ENCODE data around the gene ATXN10. TPM values are rescaled to one million over a fixed set of nuclear protein-coding genes. Genes with fewer than 3 reads are reported as not detected.

Gene ATXN10
- total RNA-seq, 2 experiments from 2014 or later, result 114 to 121 TPM

DNA sequence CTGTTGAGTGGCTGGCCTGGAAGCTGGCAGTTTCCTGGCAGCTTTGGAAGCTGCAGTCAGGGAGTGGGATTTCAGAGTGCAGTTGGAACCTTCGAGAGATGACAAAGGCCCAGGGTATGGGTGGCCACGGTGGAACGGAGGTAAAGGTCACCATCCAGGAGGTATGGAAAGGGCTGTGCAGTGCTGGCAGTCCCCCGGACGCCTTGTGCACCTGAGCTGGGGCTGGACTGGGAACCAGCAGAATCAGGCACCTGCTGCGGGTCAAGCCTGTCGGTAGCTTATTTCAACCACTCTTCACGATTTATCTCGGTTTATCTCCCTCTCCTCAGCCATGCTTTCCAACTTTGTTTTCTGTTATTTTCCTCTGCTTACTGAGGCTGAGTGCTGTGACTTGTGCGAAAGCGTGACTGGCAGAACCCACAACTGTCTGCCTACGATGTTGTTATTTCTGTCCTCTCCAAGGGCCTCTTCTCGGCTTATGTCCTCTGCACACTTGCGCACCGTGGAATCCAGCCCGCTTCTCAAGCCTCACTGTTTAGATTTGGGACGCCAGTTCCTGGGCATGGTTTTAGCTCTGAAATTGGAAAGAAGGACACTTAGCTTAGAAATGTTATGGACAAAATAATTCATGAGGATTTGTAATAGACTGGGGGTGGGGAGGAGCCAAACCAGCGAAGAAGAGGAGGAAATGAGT, 24.0 kb upstream of the ATXN10 start:
- Mint-ChIP-seq H3K27me3 (peaks cover 17% of the 10 kb centered on the region), H3K36me3 (ENCODE audit: low read depth) (no peaks in the 10 kb centered on the region), H3K4me1 (ENCODE audit: low read depth) (peaks cover 16% of the 10 kb centered on the region), H3K4me3 (no peak overlapping the region), H3K9me3 (no peaks in the 10 kb centered on the region), H3K27ac (no peak overlapping the region)
- ChIA-PET CTCF (interaction anchor here (1.3 kb wide), 1 partner anchor 216 kb away, joined by 5 read pairs; no protein-coding TSS in a partner anchor), POLR2A (no interaction called here)
- intact Hi-C loops (cut with micrococcal nuclease), result no loop called here
- TF ChIP-seq, protein P1, sequence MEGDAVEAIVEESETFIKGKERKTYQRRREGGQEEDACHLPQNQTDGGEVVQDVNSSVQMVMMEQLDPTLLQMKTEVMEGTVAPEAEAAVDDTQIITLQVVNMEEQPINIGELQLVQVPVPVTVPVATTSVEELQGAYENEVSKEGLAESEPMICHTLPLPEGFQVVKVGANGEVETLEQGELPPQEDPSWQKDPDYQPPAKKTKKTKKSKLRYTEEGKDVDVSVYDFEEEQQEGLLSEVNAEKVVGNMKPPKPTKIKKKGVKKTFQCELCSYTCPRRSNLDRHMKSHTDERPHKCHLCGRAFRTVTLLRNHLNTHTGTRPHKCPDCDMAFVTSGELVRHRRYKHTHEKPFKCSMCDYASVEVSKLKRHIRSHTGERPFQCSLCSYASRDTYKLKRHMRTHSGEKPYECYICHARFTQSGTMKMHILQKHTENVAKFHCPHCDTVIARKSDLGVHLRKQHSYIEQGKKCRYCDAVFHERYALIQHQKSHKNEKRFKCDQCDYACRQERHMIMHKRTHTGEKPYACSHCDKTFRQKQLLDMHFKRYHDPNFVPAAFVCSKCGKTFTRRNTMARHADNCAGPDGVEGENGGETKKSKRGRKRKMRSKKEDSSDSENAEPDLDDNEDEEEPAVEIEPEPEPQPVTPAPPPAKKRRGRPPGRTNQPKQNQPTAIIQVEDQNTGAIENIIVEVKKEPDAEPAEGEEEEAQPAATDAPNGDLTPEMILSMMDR (IDR thresholded peaks at IDR 0.05), result no peak
- ATAC-seq (no peak), DNase-seq (no peak)

DNA sequence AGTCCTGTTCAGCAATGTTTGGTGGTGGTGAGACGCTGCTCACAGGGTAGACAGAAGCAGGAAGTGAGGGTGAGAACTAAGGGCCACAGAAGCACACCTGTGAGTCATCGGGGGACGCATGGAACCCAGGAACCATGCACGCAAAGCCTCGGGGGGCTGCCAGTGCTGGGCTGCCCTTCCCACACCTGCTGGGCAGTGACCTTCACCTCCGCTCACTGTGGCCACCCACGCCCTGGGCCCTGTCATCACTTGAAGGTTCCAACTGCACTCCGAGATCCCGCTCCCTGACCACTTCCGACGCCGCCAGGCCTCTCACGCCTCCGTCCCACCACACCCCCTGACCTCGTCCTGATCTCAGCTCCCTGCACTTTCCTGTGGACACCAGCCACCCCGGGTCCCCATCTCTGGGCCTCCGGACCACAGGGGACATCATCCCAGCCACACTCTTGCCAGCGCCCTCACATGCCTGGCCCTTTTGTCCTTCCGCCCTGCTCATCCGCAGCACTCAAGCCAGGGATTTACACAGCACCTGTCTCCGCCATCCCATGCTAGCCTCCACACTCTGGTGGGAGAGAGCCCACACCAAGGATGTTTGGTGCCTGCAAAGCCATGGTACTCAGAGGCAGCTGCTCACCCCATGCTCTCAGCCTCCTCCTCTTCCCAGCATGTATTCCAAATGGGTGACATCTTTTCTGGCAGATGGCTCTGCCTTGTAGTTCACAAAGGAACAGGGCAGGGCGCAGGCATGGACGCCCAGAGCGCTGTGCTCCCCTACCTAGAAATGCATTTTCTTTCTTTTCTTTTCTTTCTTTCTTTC, 23.1 kb upstream of the ATXN10 start:
- TF ChIP-seq, protein P1 (IDR thresholded peaks at IDR 0.05), result no peak
- Mint-ChIP-seq H3K27ac (no peak overlapping the region), H3K36me3 (ENCODE audit: low read depth) (no peaks in the 10 kb centered on the region), H3K27me3 (peaks cover 17% of the 10 kb centered on the region), H3K4me1 (ENCODE audit: low read depth) (peaks cover 11% of the 10 kb centered on the region), H3K4me3 (no peak overlapping the region), H3K9me3 (no peaks in the 10 kb centered on the region)
- POLR2A ChIA-PET, result no interaction called here
- intact Hi-C loops (cut with micrococcal nuclease), result no loop called here
- DNase-seq (no peak), ATAC-seq (peak; percentile 43)
- CTCF ChIA-PET, result interaction anchor here (1.3 kb wide), 1 partner anchor 215 kb away, joined by 5 read pairs; no protein-coding TSS in a partner anchor

DNA sequence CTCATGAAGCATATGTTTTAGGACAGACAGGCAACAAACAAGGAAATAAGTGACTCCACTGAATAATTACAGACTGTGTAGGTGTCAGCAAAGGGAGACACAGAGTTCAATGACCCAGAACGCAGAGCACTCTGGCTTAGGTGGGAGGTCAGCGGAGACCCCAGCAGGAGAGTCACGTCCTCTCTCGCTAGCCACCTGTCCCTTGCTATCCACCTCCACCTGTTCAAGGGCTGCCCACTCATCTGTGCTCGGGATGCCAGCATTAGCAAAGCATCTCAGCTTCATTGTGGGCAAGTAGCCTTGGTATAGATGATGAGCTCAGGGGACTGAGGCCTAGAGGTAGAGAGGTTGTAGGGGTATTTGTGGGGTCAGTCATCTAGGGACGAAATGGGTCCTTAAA, 21.8 kb upstream of the ATXN10 start:
- ChIA-PET CTCF (no interaction called here), POLR2A (no interaction called here)
- peaks cover 17% of the 10 kb centered on the region for H3K27me3 Mint-ChIP-seq
- H3K36me3 Mint-ChIP-seq (ENCODE audit: low read depth), result no peaks in the 10 kb centered on the region
- no peak for DNase-seq
- intact Hi-C loops (cut with micrococcal nuclease), result no loop called here
- H3K4me1 Mint-ChIP-seq (ENCODE audit: low read depth), result peaks cover 11% of the 10 kb centered on the region
- no peak for ATAC-seq
- H3K9me3 Mint-ChIP-seq, result no peaks in the 10 kb centered on the region
- H3K27ac Mint-ChIP-seq, result no peak overlapping the region
- TF ChIP-seq, protein P1 (IDR thresholded peaks at IDR 0.05), result no peak
- no peak overlapping the region for H3K4me3 Mint-ChIP-seq

DNA sequence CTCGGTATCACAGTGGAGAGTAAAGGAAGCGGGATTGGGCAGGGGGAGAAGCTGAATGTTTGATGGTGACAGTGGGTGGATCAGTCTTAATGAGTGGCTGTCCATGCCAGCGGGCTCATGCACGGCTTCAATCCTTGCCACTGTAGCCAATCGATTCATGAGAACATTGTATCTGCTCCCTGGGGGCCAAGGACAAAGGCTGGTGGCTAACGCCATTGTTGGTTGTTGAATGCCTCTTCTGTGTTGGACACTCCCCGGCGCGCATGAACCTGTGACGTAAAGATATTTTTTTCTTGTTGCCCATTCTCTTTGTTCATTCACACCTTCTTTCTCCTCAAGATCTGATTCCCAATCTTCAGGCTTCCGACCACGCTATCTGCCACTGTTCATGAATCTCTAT, 20.9 kb upstream of the ATXN10 start:
- no peak overlapping the region for H3K27ac Mint-ChIP-seq

More for the DNA sequence above, 20.9 kb upstream of the ATXN10 start:
- ATAC-seq, result no peak
- H3K27me3 Mint-ChIP-seq, result peaks cover 14% of the 10 kb centered on the region
- intact Hi-C loops (cut with micrococcal nuclease), result no loop called here
- H3K4me3 Mint-ChIP-seq, result no peak overlapping the region
- TF ChIP-seq, protein P1 (IDR thresholded peaks at IDR 0.05), result no peak
- no peaks in the 10 kb centered on the region for H3K9me3 Mint-ChIP-seq
- POLR2A ChIA-PET, result no interaction called here
- no peak for DNase-seq
- H3K36me3 Mint-ChIP-seq (ENCODE audit: low read depth), result no peaks in the 10 kb centered on the region
- CTCF ChIA-PET, result interaction anchor here (1.1 kb wide), 1 partner anchor 25 kb away, joined by 3 read pairs; no protein-coding TSS in a partner anchor
- H3K4me1 Mint-ChIP-seq (ENCODE audit: low read depth), result peaks cover 6% of the 10 kb centered on the region

Data from activated CD8-positive, alpha-beta T cell treated with anti-CD3 and anti-CD28 coated beads for 36 hours (primary cell).